Measurements from ENCODE around the gene EPB41L4B.

DNA sequence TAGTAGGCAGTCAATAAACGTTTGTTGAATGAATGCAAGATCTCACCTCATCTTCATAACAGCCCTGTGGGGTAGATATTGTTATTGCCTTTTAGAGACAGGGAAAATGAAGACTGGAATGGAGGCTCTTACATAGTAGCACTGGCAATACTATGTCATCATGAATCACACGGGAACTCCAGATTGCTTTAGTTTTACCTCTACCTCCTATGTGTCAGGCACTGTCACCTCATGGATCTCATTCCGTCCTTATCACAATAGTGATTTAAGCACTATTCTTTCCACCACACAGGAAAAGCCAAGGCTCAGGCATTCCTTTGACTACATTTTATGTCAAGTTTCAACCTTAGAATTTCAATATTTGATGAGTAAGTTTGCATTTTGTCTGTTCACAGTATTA lies 2.9 kb upstream of the EPB41L4B start:
- TF ChIP-seq POLR2A (IDR thresholded peaks at IDR 0.05; ENCODE audit: low read depth, low read length) (no peak), POLR2AphosphoS5 (IDR thresholded peaks at IDR 0.05; ENCODE audit: low read depth, low read length) (no peak)
